ENCODE results near the gene SLC44A3. TPM values are rescaled to one million over a fixed set of nuclear protein-coding genes. Genes with fewer than 3 reads are reported as not detected.

SLC44A3 gene
- total RNA-seq, 4 donors from 2014 or later = 0.63 to 1.7 (median 0.83) TPM

DNA sequence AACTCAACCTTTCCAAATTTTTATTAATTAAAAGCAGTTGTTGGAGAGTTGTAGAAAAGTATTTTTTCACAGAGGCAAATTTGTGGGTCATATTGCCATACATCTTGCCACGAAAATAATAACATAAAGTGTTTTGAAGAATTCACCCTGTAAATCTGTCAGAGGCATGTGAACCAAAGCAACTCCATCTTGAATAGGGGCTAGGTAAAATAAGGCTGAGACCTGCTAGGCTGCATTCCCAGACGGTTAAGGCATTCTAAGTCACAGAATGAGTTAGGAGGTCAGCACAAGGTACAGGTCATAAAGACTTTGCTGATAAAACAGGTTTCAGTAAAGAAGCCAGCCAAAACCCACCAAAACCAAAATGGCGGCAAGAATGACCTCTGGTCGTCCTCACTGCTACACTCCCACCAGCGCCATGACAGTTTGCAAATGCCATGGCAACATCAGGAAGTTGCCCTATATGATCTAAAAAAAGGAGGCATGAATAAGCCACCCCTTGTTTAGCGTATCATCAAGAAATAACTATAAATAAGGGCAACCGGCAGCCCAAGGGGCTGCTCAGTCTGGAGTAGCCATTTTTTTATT lies 111.2 kb downstream of the SLC44A3 start:
- Histone ChIP-seq H3K4me3 (no peak overlapping the region), H3K36me3 (peaks cover 0 to 18% (median 15%) of the 10 kb centered on the region in 4 donors), H3K4me1 (peaks cover 18 to 42% (median 40%) of the 10 kb centered on the region in 4 donors), H3K27me3 (no peaks in the 10 kb centered on the region), H3K27ac (replicated peaks in 1 of 4) (no peak overlapping the region), H3K9me3 (no peaks in the 10 kb centered on the region)
- DNase-seq (ENCODE audit: extremely low spot score) = no peak
- TF ChIP-seq EP300 (IDR thresholded peaks at IDR 0.05) (no peak), POLR2A (IDR thresholded peaks at IDR 0.05; ENCODE audit: low read depth) (no peak), POLR2AphosphoS5 (IDR thresholded peaks at IDR 0.05) (no peak)
- TF ChIP-seq, protein P1, sequence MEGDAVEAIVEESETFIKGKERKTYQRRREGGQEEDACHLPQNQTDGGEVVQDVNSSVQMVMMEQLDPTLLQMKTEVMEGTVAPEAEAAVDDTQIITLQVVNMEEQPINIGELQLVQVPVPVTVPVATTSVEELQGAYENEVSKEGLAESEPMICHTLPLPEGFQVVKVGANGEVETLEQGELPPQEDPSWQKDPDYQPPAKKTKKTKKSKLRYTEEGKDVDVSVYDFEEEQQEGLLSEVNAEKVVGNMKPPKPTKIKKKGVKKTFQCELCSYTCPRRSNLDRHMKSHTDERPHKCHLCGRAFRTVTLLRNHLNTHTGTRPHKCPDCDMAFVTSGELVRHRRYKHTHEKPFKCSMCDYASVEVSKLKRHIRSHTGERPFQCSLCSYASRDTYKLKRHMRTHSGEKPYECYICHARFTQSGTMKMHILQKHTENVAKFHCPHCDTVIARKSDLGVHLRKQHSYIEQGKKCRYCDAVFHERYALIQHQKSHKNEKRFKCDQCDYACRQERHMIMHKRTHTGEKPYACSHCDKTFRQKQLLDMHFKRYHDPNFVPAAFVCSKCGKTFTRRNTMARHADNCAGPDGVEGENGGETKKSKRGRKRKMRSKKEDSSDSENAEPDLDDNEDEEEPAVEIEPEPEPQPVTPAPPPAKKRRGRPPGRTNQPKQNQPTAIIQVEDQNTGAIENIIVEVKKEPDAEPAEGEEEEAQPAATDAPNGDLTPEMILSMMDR (IDR thresholded peaks at IDR 0.05) = no peak
- WGBS = 94% methylated on average over 7 of the region's 7 CpGs
- intact Hi-C loops (cut with DNase I) = no loop called here

DNA sequence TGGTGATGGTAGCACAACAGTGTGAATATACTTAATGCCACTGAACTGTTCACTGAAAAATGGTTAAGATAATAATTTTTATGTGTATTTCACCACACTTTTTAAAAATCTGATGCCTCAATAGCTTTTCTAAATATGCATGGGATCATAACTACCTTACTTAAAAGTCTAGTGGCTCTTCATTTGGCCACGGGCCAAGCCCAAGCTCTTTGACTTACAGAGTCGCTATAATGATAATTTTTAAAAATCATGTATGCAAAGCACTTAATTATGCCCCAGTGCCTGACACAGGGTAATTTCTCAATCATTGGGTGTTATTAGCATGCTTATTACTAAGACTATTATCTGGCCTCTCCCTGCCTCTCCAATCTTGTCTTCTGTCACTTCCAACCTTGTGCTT lies 114.4 kb downstream of the SLC44A3 start:
- H3K4me1 ChIP-seq = peaks cover 8 to 45% (median 42%) of the 10 kb centered on the region in 4 donors
- H3K27me3 ChIP-seq = no peaks in the 10 kb centered on the region
- 81% methylated on average over 2 of the region's 2 CpGs for WGBS
- DNase-seq (ENCODE audit: extremely low spot score) = no peak
- peaks cover 0 to 18% (median 15%) of the 10 kb centered on the region in 4 donors for H3K36me3 ChIP-seq
- H3K27ac ChIP-seq (replicated peaks in 1 of 4) = no peak overlapping the region
- intact Hi-C loops (cut with DNase I) = no loop called here
- H3K4me3 ChIP-seq = no peak overlapping the region
- TF ChIP-seq POLR2AphosphoS5 (IDR thresholded peaks at IDR 0.05) (no peak), EP300 (IDR thresholded peaks at IDR 0.05) (no peak), POLR2A (IDR thresholded peaks at IDR 0.05; ENCODE audit: low read depth) (no peak)
- TF ChIP-seq, protein P1 (IDR thresholded peaks at IDR 0.05) = no peak
- H3K9me3 ChIP-seq = no peaks in the 10 kb centered on the region

DNA sequence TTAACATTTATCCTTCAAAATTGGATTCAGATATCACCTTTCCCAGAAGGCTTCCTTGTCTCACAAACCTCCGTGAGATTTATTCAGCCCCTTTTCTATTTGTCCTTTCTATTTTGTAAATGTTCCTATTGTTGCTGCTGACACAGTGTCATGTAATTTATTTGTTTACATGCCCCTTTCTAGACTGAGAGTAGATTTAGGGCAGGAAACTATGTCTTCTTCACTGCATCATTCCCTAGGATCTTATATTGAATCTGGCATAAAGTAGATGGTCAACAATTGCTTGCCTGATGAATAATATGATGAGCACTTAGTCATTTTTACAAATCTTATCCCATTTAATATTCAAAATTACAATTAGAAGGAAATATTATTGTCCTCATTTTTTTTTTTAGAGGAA lies 114.9 kb downstream of the SLC44A3 start:
- Histone ChIP-seq H3K36me3 (peaks cover 0 to 18% (median 15%) of the 10 kb centered on the region in 4 donors), H3K27ac (replicated peaks in 1 of 4) (peak overlapping the region in 1 of 4 donors; percentile 38), H3K9me3 (no peaks in the 10 kb centered on the region), H3K4me1 (peaks cover 8 to 40% (median 37%) of the 10 kb centered on the region in 4 donors), H3K27me3 (no peaks in the 10 kb centered on the region), H3K4me3 (no peak overlapping the region)
- intact Hi-C loops (cut with DNase I) = no loop called here
- DNase-seq (ENCODE audit: extremely low spot score) = no peak
- TF ChIP-seq POLR2AphosphoS5 (IDR thresholded peaks at IDR 0.05) (no peak), EP300 (IDR thresholded peaks at IDR 0.05) (no peak), POLR2A (IDR thresholded peaks at IDR 0.05; ENCODE audit: low read depth) (no peak)
- TF ChIP-seq, protein P1 (IDR thresholded peaks at IDR 0.05) = no peak
- 93% methylated on average over 1 of the region's 1 CpG for WGBS

DNA sequence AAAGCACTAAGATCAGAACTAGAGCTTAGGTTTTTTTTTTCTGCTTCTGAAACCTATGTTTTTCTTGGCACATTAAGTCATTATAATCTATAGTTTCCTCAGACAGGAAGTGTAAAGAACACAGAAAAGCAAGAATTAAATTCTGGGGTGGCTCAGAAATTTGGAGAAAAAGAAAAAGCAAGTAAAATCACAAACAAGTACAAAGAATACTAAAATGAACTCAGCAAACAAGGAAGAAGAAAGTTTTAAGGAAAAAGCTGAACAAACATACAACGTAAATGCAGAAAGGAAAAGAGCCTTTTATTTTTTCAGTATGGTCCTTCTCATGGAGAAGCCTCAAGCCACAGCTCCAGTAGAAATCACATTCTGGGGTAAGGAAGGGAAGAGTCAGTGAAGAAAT lies 115.3 kb downstream of the SLC44A3 start:
- no peak overlapping the region for H3K4me3 ChIP-seq
- peaks cover 0 to 18% (median 16%) of the 10 kb centered on the region in 4 donors for H3K36me3 ChIP-seq
- no peak for TF ChIP-seq EP300 (IDR thresholded peaks at IDR 0.05)
- TF ChIP-seq, protein P1 (IDR thresholded peaks at IDR 0.05) = no peak
- no peak for TF ChIP-seq POLR2A (IDR thresholded peaks at IDR 0.05; ENCODE audit: low read depth)
- no peak for TF ChIP-seq POLR2AphosphoS5 (IDR thresholded peaks at IDR 0.05)
- intact Hi-C loops (cut with DNase I) = no loop called here
- 89% methylated on average over 1 of the region's 1 CpG for WGBS
- DNase-seq (ENCODE audit: extremely low spot score) = no peak
- H3K27me3 ChIP-seq = no peaks in the 10 kb centered on the region
- peak overlapping the region; percentile 38 to 61 (median 50) for H3K27ac ChIP-seq (replicated peaks in 1 of 4)
- peaks cover 8 to 36% (median 33%) of the 10 kb centered on the region in 4 donors for H3K4me1 ChIP-seq
- no peaks in the 10 kb centered on the region for H3K9me3 ChIP-seq
